Brain microvascular endothelial cell (primary cell): ENCODE data around the gene CNKSR3.
"Not testable (repeated sequence)": the region's sequence is repeated elsewhere in the genome, so short reads cannot be mapped to it uniquely, and the experiment has no call there.

Experiments
- DNase-seq: peaks from one replicate; pipeline ENCODE4 v3.0.0-alpha.2; 2020
- H3K27ac ChIP-seq: fragments of 250-450 bp; sonication (Bioruptor Pico); 2 replicates; pipeline ENCODE4 v1.5.1; 2020; ENCODE audit warnings: mild to moderate bottlenecking, moderate library complexity
- H3K27me3 ChIP-seq: fragments of 250-450 bp; sonication (Bioruptor Pico); replicated peaks from 2 replicates; pipeline ENCODE4 v1.5.1; 2020; ENCODE audit warnings: mild to moderate bottlenecking
- H3K36me3 ChIP-seq: fragments of 250-450 bp; sonication (Bioruptor Pico); replicated peaks from 2 replicates; pipeline ENCODE4 v1.5.1; 2020; ENCODE audit warnings: mild to moderate bottlenecking
- H3K4me3 ChIP-seq: 2 replicates; pipeline ENCODE4 v1.5.1; 2011; ENCODE audit warnings: low read depth, mild to moderate bottlenecking, control low read depth, low read length, moderate library complexity
- in situ Hi-C: cut with HindIII; loops from 2 replicates; pipeline ENCODE4 v1.10.0; 2017; ENCODE audit warnings: low sequenced_read_pairs, low pct_ligation_motif_present
- TF ChIP-seq, protein P1 (sequence below): IDR thresholded peaks from 2 replicates; pipeline ENCODE4 v1.5.1; 2011; ENCODE audit warnings: low read depth, mild to moderate bottlenecking, moderate library complexity, low read length, control low read depth, inconsistent platforms; ENCODE audit errors: missing control alignments

CNKSR3 gene

DNA sequence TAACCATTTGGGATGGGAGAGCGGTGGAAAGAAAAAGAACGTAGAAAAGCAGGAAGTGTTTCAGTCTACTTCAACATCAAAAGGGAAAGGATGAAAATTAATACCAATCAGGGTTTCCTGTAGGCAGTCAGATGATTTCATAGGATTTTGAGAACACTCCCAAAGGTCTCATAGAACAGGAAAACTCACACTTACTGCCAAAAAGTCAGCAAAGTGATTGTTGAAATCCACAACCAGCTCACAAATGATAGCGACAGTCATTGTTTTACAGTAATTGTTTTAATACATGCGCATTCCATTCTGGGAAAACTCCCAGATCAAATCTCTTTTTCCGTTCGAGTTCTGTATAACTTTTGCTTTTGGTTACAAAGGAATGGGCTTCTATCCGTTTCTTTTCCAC, 5.3 kb upstream of the CNKSR3 start:
- Histone ChIP-seq H3K27me3 (no peaks in the 10 kb centered on the region), H3K27ac (no peak overlapping the region), H3K4me3 (no peak overlapping the region), H3K36me3 (no peaks in the 10 kb centered on the region)
- TF ChIP-seq, protein P1, sequence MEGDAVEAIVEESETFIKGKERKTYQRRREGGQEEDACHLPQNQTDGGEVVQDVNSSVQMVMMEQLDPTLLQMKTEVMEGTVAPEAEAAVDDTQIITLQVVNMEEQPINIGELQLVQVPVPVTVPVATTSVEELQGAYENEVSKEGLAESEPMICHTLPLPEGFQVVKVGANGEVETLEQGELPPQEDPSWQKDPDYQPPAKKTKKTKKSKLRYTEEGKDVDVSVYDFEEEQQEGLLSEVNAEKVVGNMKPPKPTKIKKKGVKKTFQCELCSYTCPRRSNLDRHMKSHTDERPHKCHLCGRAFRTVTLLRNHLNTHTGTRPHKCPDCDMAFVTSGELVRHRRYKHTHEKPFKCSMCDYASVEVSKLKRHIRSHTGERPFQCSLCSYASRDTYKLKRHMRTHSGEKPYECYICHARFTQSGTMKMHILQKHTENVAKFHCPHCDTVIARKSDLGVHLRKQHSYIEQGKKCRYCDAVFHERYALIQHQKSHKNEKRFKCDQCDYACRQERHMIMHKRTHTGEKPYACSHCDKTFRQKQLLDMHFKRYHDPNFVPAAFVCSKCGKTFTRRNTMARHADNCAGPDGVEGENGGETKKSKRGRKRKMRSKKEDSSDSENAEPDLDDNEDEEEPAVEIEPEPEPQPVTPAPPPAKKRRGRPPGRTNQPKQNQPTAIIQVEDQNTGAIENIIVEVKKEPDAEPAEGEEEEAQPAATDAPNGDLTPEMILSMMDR = no peak
- DNase-seq = no peak
- in situ Hi-C loops = no loop called here

- in situ Hi-C loops, H3K4me3 ChIP-seq, H3K27me3 ChIP-seq, DNase-seq, H3K36me3 ChIP-seq, H3K27ac ChIP-seq: not testable (repeated sequence)
These were observed 4.6 kb upstream of the CNKSR3 start for GRCh38 chr6:154515076-154515475.

GRCh38 chr6:154514481-154514880, 4.0 kb upstream of the CNKSR3 start:
- Histone ChIP-seq H3K27me3 (no peaks in the 10 kb centered on the region), H3K27ac (no peak overlapping the region), H3K4me3 (no peak overlapping the region), H3K36me3 (no peaks in the 10 kb centered on the region)
- in situ Hi-C loops = no loop called here
- DNase-seq = no peak
- TF ChIP-seq, protein P1 = no peak

DNA sequence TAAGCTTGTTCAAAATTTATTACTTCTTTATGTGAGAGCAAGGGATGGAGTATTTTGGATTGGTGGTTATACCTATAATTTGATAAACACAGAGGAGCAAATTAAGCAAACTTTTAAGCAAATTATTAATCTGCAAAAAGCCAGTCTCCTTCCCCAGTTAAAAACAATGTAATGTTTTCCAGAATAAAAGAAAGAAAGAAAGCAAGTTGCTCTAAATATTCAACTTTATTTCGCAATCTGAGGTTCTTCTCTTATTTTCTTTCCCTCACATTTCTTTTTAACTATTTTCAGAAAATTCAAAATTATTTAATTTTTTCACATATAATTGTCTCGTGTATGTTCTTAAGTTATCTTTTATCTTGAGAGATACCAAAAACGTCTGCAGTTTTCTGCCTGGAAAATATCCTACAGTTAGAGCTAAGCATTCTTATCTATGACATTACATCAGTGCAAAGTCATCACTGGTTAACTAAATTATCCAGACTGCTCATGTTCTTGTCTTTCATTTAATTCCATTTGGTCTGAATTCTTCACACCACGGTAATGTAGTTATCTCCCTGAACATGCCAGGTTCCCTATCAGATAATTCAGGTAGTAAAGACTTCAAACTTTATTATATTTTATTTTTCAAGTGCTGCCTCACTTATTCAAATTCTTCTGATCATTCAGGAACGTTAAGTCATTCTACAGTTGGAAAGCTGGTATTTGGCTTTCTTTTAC, 3.3 kb upstream of the CNKSR3 start:
- H3K27ac ChIP-seq = no peak overlapping the region
- H3K36me3 ChIP-seq = no peaks in the 10 kb centered on the region
- H3K4me3 ChIP-seq = no peak overlapping the region
- TF ChIP-seq, protein P1 = no peak
- no peak for DNase-seq
- no peaks in the 10 kb centered on the region for H3K27me3 ChIP-seq
- in situ Hi-C loops = no loop called here

DNA sequence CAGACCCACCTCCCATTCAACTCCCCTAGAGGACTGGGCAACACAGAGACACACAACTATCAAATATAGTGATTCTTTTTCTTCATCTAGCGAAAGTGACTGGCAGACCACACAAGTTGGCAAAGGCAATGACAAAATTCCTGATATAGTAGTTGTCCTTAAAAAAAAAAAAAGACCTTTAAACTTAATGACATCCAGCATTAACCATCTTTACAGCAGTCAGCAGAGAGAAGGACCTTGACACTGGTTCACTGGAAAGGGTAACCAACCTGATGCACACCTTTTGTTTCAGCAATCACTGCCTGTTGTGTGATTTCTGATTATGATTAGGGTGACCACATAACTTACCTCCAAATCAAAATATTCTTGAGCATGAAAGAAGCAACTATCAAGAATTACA, 1.7 kb upstream of the CNKSR3 start:
- in situ Hi-C loops = no loop called here

DNA sequence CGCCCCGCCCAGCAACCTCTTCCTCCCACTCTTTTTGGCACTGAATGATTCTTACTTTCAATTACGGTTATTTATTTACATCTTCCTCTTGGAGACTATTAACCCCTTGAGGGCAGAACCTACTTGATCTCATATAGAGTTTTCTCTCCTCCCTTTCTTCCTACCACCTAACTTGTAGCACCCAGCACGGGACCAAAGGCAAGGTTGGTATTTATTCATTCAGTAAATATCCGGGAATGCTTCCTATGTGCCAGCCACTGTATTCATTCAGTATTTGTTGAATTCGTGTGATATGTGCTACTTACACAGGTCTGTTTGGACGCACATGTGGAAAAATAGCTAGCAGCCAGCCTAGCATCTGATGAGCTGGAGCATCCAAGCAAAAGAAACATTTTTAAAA, 1.3 kb upstream of the CNKSR3 start:
- TF ChIP-seq, protein P1 = no peak
- in situ Hi-C loops = no loop called here

More for the DNA sequence above, 1.7 kb upstream of the CNKSR3 start:
- H3K36me3 ChIP-seq = no peaks in the 10 kb centered on the region
- H3K4me3 ChIP-seq = no peak overlapping the region
- H3K27ac ChIP-seq = no peak overlapping the region
- TF ChIP-seq, protein P1 = no peak
- DNase-seq = no peak
- no peaks in the 10 kb centered on the region for H3K27me3 ChIP-seq

More for the DNA sequence above, 1.3 kb upstream of the CNKSR3 start:
- no peaks in the 10 kb centered on the region for H3K27me3 ChIP-seq
- no peak for DNase-seq
- H3K27ac ChIP-seq = no peak overlapping the region
- no peaks in the 10 kb centered on the region for H3K36me3 ChIP-seq
- no peak overlapping the region for H3K4me3 ChIP-seq
